HG03354 (cell line): Measurements from ENCODE around the gene UPK3B.
A peak's percentile ranks its signal among the peaks of the same experiment; 100 is the strongest.
"Not testable (repeated sequence)": the region's sequence is repeated elsewhere in the genome, so short reads cannot be mapped to it uniquely, and the experiment has no call there.

ENCODE experiments used
- ATAC-seq: cut with Tn5 transposase; IDR thresholded peaks from one replicate; pipeline ENCODE4 v1.9.1; 2021; ENCODE audit warnings: mild to moderate bottlenecking; ENCODE audit not compliant: unreplicated experiment, poor library complexity, severe bottlenecking

Gene UPK3B

DNA sequence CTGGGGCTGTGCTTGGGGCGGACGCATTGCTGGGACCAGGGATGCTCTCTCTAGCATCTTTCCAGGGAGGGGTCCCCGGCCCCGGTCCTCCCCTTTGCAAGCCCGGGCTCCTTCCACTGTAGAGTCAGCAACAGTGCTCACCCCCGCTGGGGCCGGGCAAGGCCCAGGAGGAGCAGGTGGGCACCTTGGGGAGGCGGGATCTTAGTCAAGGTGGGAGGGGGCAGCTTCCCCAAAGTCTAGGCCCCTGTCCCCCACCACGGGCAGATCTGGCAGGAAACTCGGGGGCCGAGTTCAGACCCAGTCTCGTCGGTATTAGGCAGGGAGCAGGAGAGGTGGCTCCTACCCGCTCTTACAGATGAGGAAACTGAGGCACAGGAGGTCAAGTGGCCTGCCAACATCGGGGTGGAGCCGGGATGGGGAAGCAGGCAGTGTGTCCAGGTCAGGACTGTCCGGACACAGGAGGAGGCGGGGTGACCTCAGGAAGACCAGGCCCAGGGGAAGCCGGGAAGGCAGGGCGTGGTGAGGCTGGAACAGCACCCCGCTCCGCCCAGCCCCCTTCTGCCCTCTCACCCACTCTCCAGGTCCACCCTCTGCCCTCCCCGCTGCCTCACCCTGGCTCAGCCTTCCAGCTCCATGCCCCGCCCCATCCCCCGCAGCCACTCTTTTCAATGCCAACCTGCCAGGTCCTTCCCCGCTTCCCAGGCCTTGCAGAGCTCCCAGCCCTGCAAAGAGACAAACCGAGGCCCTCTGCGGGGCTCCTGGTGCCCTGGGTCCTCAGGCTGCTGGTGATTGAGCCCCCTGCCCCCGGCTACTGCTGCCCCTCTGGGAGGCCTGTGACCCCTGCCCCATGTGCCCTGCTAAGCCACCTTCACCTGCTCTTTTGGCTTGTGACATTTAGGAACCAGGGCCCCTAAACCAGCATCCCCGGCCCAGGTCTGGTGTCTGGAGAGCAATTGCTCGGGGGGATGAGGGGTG is 1.8 kb downstream of the UPK3B start:
- not testable (repeated sequence) for ATAC-seq

- no peak for ATAC-seq
Observed at GRCh38 chr7:76512941-76513816, 2.8 kb downstream of the UPK3B start.

DNA sequence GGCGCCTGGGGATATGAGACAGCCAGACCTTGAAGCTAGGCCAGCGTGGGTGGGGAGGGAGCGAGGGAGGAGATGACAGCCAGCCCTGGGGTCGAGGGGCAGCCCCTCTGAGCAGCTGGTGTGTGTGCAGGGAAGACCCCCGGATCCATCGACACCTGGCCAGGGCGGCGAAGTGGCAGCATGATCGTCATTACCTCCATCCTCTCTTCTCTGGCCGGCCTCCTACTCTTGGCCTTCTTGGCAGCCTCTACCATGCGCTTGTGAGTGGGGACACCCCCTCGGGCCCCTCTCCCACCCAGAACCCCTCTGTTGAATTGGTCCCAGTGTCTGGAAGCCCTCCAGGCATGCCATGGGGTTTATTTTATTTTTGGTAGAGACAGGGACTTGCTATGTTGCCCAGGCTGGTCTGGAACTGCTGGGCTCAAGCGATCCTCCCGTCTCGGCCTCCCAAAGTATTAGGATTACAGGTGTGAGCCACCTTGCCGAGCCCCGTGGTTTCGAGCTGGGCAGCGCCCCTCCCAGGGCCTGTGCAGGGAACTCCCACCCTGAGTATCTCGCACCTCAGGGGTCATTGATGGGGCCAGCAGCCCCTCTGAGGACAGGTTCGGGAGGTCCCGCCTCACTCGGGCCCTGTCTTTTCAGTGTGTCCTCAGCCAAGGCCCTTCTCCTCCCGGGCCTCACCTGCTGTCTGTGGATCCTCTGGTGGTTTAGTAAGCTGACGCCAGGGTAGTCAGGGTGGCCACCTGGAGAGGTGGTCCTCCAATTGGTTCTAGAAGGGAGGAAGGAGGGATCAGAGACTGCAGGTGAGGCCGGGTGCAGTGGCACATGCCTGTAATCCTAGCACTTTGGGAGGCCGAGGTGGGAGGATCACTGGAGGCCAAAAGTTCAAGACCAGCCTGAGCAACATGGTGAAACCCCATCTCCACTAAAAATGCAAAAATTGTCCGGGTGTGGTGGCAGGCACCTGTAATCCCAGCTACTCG is 3.8 kb downstream of the UPK3B start:
- no peak for ATAC-seq

- ATAC-seq: no peak
Observed at GRCh38 chr7:76514926-76515771, 4.8 kb downstream of the UPK3B start.

DNA sequence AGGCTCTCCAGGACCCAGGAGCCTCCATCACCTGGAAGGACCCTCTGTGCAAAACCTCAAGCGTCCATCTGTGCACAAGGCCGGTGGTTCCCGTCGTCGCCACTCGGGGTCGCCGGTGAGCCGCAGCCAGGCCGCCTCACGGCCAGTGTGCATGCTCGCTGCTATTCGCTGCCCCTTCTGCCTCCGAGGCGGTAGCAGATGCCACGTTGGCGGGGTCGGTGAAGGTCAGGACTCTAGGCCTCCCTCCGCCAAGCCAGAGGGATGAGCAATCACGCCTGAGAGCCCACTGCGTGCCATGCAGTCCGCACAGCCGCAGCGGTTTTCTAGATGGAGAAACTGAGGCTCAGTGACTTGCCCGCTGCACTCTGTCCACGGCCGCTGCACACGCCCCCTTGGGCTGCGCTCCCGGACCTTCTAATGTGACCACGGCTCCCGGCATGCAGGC is 5.7 kb downstream of the UPK3B start:
- no peak for ATAC-seq

DNA sequence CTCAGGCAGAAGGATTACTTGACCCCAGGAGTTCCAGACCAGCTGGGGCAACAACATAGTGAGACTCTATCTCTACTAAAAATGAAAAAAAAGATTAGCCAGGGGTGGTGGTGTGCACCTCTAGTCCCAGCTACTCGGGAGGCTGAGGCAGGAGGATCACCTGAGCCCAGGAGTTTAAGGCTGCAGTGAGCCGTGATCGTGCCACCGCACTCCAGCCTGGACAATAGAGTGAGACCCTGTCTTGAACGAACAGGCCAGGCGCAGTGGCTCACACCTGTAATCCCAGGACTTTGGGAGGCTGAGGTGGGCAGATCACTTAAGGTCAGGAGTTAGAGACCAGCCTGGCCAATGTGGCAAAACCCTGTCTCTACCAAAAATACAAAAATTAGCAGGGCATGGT is 6.6 kb downstream of the UPK3B start:
- not testable (repeated sequence) for ATAC-seq

GRCh38 chr7:76526183-76526582 is 15.8 kb downstream of the UPK3B start:
- not testable (repeated sequence) for ATAC-seq

GRCh38 chr7:76531643-76532042 is 21.3 kb downstream of the UPK3B start:
- ATAC-seq: not testable (repeated sequence)

DNA sequence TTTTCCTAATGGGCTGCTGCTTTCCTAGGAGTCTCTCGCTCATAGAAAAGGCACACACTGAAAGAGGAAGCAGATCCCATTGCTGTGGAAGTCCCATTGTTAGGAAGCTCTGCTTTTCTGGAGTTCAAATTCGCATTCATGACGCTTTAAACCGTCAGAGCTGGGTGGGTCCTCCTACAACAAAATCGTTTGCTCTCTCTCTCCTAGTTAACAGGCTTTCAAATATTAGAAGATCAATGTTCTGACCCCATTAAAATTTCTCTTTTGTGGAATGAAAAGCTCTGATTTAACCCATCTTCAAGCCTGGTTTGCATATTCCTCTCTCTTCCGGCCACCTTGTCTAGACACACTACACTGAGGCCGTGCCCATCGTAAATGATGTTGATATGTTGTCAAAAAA is 32.8 kb downstream of the UPK3B start, which contains the start of gene SPDYE16:
TSS of gene SPDYE16 (minus strand) at position 101 of the 400 bp plus-strand sequence. CDS start 1,838 bp downstream, outside the sequence.
- ATAC-seq: not testable (repeated sequence)

- ATAC-seq: peak; percentile 100
Observed at GRCh38 chr7:76549025-76549854, 38.9 kb downstream of the UPK3B start.

DNA sequence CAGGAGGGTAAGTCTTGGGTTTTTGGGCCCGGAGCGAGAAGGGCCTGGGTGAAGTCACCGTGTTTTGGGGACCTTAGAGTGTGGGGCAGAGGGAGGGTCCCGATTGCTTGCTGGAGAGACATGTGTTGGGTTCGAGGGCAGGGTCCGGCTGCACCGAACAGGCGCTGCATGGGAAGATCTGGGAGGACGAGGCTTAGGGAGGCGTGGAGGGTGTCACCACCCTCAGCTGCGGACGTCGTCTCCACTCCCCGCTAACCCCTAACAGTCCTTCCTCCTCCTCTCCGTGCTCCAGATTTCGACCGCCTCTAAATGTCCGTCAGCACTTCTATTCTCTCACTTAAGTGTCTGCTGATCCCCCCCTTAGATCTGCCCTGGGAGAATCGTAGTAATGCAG is 39.5 kb downstream of the UPK3B start:
- not testable (repeated sequence) for ATAC-seq

- ATAC-seq: not testable (repeated sequence)
Observed at GRCh38 chr7:76551992-76552391, 41.6 kb downstream of the UPK3B start.

DNA sequence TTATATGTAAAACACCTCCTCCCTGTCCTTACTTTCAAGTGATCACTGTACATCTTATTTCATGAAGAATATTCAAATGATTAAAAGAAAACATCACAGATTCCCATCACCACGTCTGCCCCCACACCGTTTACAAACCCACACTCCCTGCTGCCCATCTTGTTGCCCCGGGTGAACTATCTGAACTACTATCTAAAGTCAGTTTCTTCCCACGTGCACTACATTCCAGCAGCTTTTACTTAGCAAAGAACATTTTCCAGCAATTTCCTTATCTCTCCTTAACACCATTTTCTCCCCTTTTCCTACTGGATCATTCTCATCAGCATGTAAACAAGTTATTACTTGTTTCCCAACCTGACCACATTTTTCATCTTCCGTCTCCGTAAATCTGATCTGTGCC is 49.3 kb downstream of the UPK3B start:
- not testable (repeated sequence) for ATAC-seq

DNA sequence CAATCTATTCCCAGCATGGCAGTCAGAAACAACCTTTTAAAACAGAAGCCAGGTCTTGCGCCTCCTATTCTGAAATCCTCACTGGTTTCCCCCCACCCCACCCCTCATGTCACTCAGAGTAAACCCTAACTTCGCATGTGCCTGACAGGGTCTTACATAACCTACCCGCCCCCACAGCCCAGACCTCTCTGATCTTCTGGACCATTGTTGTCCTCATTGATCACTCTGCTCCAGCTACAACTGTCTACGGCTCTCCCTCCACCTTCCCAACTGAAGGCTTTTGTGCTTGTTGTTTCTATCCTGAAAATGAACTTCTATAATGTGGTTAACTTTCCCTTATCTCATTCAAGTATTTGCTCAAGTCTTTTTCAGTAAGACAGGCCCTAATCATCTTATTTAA is 49.8 kb downstream of the UPK3B start:
- not testable (repeated sequence) for ATAC-seq

DNA sequence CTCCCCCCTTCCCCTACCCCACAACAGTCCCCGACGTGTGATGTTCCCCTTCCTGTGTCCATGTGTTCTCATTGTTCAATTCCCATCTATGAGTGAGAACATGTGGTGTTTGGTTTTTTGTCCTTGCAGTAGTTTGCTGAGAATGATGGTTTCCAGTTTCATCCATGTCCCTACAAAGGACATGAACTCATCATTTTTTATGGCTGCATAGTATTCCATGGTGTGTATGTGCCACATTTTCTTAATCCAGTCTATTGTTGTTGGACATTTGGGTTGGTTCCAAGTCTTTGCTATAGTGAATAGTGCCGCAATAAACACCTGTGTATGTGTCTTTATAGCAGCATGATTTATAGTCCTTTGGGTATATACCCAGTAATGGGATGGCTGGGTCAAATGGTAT is 51.0 kb downstream of the UPK3B start:
- ATAC-seq: not testable (repeated sequence)

GRCh38 chr7:76565001-76565400 is 54.6 kb downstream of the UPK3B start:
- ATAC-seq: not testable (repeated sequence)
